BJ (cell line): ENCODE results near the gene ENO1. TPM values are rescaled to one million over a fixed set of nuclear protein-coding genes. Genes with fewer than 3 reads are reported as not detected.

ENCODE experiments used
- CTCF ChIA-PET: fragments of 350-600 bp; formaldehyde crosslinking; extraction: SDS; loops from one replicate; lab custom pipeline; 2021; ENCODE audit warnings: antibody characterized with exemption, inconsistent platforms; lab: Yijun Ruan, JAX
- POLR2A ChIA-PET: fragments of 300-600 bp; sonication (Branson Sonifier 250); formaldehyde crosslinking; extraction: SDS; loops from one replicate; lab custom pipeline; 2021; ENCODE audit warnings: antibody characterized with exemption; lab: Charles Lee
- DNase-seq: peaks from one replicate; pipeline ENCODE4 v3.0.0-alpha.2; 2011; ENCODE audit warnings: low read depth
- H3K27me3 ChIP-seq: 2 replicates; pipeline ENCODE4 v1.6.0; 2011; ENCODE audit warnings: low read length; ENCODE audit not compliant: control insufficient read depth, insufficient read depth
- H3K36me3 ChIP-seq: 2 replicates; pipeline ENCODE4 v1.5.1; 2011; ENCODE audit warnings: low read length; ENCODE audit not compliant: control insufficient read depth, insufficient read depth
- H3K4me3 ChIP-seq: 2 replicates; pipeline ENCODE4 v1.5.1; 2011; ENCODE audit warnings: low read depth, mild to moderate bottlenecking, control low read depth, low read length
- CTCF ChIP-seq: IDR thresholded peaks from 2 replicates; pipeline ENCODE4 v1.5.1; 2011; ENCODE audit warnings: low read depth, mild to moderate bottlenecking, control low read depth, inconsistent platforms, low read length, moderate library complexity; ENCODE audit not compliant: insufficient read depth
- polyA plus RNA-seq: library from polyadenylated mRNA; depleted of rRNA; stranded (reverse); fragments of >200 nt; gene quantifications from 2 replicates; pipeline ENCODE4 v1.2.3, GENCODE V29; 2011

ENO1 gene
- polyA plus RNA-seq, 1 experiment: 2,253 TPM

DNA sequence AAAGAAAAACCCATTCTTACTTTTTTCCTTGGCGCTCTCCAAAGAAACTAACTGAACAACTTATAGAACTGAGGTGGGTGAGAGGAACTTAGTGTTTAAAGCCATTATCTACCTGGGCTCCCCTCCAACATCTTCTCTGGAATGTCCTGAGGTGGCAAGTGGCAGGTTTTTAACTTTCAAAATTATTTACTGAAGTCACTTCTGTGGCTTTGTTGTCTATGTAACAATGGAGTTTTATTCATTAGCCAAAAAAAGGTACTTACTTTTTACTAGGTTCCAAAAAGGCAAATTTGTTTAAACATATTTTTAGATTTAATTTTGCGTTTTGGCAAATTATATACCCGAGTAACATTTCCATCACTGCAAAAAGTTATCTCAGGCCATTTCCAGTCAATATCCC, 2.4 kb downstream of the ENO1 start:
- ChIA-PET CTCF (no interaction called here), POLR2A (no interaction called here)
- peaks cover 27% of the 10 kb centered on the region for H3K36me3 ChIP-seq

GRCh38 chr1:8875216-8875861, 3.1 kb downstream of the ENO1 start:
- DNase-seq: no peak
- Histone ChIP-seq H3K36me3 (peaks cover 35% of the 10 kb centered on the region), H3K27me3 (no peaks in the 10 kb centered on the region), H3K4me3 (peak overlapping the region; percentile 8; the same call in 1 of the 2 replicates)
- no peak for TF ChIP-seq CTCF
- ChIA-PET POLR2A (no interaction called here), CTCF (interaction anchor here (1.4 to 5.1 kb wide), 2 partner anchors 15 to 43 kb away, joined by 6 to 44 read pairs; no protein-coding TSS in a partner anchor)

More for the DNA sequence above, 2.4 kb downstream of the ENO1 start:
- TF ChIP-seq CTCF: no peak
- DNase-seq: no peak
- Histone ChIP-seq H3K27me3 (no peaks in the 10 kb centered on the region), H3K4me3 (peak overlapping the region; percentile 94; the same call in 1 of the 2 replicates)

DNA sequence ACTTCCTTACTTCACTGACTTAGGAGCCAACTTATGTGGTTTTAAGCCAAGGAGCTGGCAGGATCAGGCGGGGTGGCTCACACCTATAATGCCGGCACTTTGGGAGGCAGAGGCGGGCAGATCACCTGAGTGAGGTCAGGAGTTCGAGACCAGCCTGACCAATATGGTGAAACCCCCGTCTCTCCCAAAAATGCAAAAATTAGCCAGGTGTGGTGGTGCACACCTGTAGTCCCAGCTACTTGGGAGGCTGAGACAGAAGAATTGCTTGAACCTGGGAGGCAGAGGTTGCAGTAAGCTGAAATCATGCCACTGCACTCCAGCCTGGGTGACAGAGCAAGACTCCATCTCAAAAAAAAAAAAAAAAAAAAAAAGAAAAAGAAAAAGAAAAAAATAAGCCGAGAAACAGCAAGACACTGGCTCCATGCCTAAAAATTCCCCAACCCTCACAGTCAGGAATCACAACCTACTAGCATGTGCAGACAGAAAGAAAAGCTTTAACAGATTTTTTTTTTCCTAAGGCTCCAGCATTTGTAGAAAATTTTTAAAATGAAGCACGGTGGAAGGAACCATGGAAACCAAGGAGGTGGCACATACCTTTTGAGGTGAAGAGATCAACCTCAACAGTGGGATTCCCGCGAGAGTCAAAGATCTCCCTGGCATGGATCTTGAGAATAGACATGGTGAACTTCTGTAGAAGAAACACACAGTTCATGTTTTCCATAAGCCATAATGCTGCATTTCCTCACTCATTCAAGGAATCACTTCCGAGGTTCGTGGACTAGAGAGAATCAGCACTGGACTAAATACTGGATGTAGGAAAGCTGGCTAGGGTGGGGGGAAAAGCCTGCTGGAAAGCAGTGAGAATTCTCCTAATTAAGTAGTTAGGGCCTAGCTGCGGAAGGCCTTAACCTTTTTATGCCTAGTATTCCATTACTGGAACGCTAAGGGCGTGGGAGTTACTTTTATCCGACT, 4.0 kb downstream of the ENO1 start:
- POLR2A ChIA-PET: interaction anchor here (1.0 kb wide), 1 partner anchor 14 kb away, joined by 3 read pairs; no protein-coding TSS in a partner anchor
- H3K27me3 ChIP-seq: no peaks in the 10 kb centered on the region
- no peak overlapping the region for H3K4me3 ChIP-seq
- DNase-seq: no peak
- CTCF ChIA-PET: interaction anchor here (1.4 to 5.1 kb wide), 2 partner anchors 14 to 43 kb away, joined by 6 to 44 read pairs; no protein-coding TSS in a partner anchor
- TF ChIP-seq CTCF: no peak
- peaks cover 38% of the 10 kb centered on the region for H3K36me3 ChIP-seq

GRCh38 chr1:8873506-8874229, 4.8 kb downstream of the ENO1 start:
- CTCF ChIA-PET: interaction anchor here (1.4 to 5.1 kb wide), 2 partner anchors 13 to 44 kb away, joined by 6 to 44 read pairs; no protein-coding TSS in a partner anchor
- TF ChIP-seq CTCF: no peak
- H3K4me3 ChIP-seq: no peak overlapping the region

More at GRCh38 chr1:8873506-8874229, 4.8 kb downstream of the ENO1 start:
- DNase-seq: peak; percentile 93
- POLR2A ChIA-PET: interaction anchor here (0.6 to 1.0 kb wide), 3 partner anchors 13 to 54 kb away, joined by 3 to 4 read pairs (median 4); no protein-coding TSS in a partner anchor
- H3K27me3 ChIP-seq: no peaks in the 10 kb centered on the region
- peaks cover 42% of the 10 kb centered on the region for H3K36me3 ChIP-seq
